Measurements from ENCODE around the gene RNF152. TPM values are rescaled to one million over a fixed set of nuclear protein-coding genes. Genes with fewer than 3 reads are reported as not detected.

The RNF152 gene
- total RNA-seq, 1 donor from 2014 or later, result 76.4 TPM

DNA sequence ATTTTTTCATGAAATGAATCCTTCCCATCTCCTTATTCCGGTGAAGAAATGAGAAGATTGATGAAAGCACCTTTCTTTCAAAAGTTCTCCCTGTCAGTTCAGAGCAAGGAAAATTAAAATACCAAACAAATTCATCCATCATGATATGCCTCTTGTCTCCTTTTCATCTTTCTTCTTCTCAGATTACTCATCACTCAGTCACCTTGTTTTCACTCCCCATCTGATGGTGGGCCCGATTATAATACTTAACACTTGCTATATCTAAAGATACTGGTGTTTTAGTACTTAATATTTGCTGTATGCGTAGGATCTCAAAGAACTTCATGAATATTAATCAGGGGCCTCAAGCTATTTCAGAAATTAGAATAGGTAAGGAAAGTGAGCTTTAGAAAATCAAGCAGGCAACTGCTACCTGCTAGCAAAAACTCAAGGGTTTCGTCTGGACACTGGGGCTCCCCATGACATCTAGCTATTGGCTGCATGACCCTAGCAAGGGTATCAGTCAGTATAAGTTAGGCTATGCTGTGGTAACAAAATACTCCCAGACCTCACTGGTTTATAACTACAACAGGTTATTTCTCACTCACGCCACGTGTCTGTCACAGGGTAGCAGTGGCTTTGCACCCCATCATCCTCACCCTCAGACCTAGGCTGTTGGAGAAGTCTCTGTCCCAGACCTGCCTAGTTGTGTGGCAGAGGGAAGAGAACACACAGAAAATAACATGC, 39.0 kb upstream of the RNF152 start:
- Mint-ChIP-seq H3K27me3 (ENCODE audit: unreplicated experiment) (no peaks in the 10 kb centered on the region), H3K9me3 (ENCODE audit: unreplicated experiment) (no peaks in the 10 kb centered on the region), H3K4me1 (ENCODE audit: unreplicated experiment) (no peaks in the 10 kb centered on the region), H3K4me3 (ENCODE audit: unreplicated experiment) (no peak overlapping the region), H3K27ac (ENCODE audit: unreplicated experiment) (no peak overlapping the region), H3K36me3 (ENCODE audit: unreplicated experiment) (no peaks in the 10 kb centered on the region)
- TF ChIP-seq, protein P1, sequence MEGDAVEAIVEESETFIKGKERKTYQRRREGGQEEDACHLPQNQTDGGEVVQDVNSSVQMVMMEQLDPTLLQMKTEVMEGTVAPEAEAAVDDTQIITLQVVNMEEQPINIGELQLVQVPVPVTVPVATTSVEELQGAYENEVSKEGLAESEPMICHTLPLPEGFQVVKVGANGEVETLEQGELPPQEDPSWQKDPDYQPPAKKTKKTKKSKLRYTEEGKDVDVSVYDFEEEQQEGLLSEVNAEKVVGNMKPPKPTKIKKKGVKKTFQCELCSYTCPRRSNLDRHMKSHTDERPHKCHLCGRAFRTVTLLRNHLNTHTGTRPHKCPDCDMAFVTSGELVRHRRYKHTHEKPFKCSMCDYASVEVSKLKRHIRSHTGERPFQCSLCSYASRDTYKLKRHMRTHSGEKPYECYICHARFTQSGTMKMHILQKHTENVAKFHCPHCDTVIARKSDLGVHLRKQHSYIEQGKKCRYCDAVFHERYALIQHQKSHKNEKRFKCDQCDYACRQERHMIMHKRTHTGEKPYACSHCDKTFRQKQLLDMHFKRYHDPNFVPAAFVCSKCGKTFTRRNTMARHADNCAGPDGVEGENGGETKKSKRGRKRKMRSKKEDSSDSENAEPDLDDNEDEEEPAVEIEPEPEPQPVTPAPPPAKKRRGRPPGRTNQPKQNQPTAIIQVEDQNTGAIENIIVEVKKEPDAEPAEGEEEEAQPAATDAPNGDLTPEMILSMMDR (IDR thresholded peaks at IDR 0.05), result no peak
- no peak for DNase-seq (ENCODE audit: extremely low spot score, unreplicated experiment)

DNA sequence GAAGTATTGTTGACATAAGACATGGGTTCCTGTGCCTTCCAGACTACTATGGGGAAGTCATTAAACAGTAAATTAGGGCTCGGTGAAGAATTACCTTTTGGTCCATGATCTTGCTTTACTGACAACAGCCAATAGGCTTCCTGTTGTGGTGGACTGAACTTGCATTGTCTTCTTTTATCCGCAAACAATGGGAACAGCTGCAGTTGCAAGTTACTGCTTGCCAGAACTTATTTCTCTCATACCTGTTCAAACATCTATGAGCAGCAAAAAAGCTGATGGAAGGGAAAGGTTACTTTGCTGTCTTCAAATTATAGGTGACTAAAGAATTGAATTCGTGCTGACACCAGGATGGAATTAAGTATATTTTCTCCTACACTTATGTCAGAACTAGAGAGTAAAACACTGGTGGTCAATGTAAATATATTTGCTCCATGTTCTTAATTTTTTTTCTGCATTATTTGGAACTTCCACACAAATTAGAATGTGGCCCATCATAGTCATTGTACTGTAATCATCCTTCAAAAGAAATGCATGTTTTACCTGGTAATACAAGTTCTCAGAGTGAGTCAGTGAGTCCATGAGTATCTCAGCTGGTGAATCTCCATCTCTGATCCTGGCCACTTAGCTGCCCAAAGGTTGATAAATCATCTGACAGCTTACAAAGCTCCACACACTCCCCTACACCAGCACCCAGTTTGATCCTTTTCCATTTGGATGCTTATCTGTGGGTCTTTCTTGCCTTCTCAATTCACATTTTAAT, 37.3 kb upstream of the RNF152 start:
- TF ChIP-seq, protein P1 (IDR thresholded peaks at IDR 0.05), result no peak
- no peaks in the 10 kb centered on the region for H3K4me1 Mint-ChIP-seq (ENCODE audit: unreplicated experiment)
- H3K4me3 Mint-ChIP-seq (ENCODE audit: unreplicated experiment), result no peak overlapping the region
- H3K9me3 Mint-ChIP-seq (ENCODE audit: unreplicated experiment), result no peaks in the 10 kb centered on the region
- no peaks in the 10 kb centered on the region for H3K36me3 Mint-ChIP-seq (ENCODE audit: unreplicated experiment)
- no peaks in the 10 kb centered on the region for H3K27me3 Mint-ChIP-seq (ENCODE audit: unreplicated experiment)
- DNase-seq (ENCODE audit: extremely low spot score, unreplicated experiment), result no peak
- no peak overlapping the region for H3K27ac Mint-ChIP-seq (ENCODE audit: unreplicated experiment)

DNA sequence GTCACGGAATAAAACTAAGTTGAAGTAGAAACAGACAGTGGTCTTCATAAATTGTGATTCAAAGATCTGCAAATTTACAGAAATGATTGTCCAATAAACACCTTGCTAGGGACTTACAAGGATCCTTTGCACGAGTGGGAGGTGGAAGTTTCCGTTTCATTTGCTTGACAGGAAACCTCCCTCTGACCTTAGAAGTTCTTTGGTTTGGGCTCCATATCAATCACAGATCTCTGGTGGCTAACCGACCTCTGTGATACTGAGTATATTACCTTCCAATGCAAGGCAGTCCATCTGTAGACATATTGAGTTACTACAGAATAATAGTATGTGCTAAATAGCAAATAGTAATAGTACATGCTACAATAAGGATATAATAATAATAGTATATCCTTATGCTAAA, 33.7 kb upstream of the RNF152 start:
- no peak overlapping the region for H3K27ac Mint-ChIP-seq (ENCODE audit: unreplicated experiment)
- no peaks in the 10 kb centered on the region for H3K27me3 Mint-ChIP-seq (ENCODE audit: unreplicated experiment)
- no peaks in the 10 kb centered on the region for H3K4me1 Mint-ChIP-seq (ENCODE audit: unreplicated experiment)
- no peaks in the 10 kb centered on the region for H3K9me3 Mint-ChIP-seq (ENCODE audit: unreplicated experiment)
- DNase-seq (ENCODE audit: extremely low spot score, unreplicated experiment), result no peak
- H3K4me3 Mint-ChIP-seq (ENCODE audit: unreplicated experiment), result no peak overlapping the region
- TF ChIP-seq, protein P1 (IDR thresholded peaks at IDR 0.05), result no peak
- H3K36me3 Mint-ChIP-seq (ENCODE audit: unreplicated experiment), result no peaks in the 10 kb centered on the region

DNA sequence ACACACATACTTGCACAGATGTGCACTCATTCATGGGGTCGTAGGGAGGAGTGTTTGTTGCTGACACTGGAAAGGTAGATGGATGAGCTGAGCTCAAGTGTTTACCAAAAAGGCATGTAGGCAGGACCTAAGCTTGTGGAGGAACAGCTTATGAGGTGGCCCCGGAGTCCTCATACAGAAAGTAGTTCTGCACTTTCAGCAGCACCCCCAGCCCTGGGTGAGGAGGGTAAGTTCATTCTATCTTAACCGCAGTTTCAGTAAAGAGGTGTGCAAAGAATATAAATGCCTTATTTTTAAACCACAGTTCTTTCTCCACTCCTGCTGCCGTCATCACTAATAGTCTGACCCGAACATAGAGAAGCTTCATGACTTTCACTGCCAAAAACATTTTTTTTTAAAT, 31.7 kb upstream of the RNF152 start:
- DNase-seq (ENCODE audit: extremely low spot score, unreplicated experiment), result no peak
- Mint-ChIP-seq H3K4me1 (ENCODE audit: unreplicated experiment) (no peaks in the 10 kb centered on the region), H3K27ac (ENCODE audit: unreplicated experiment) (no peak overlapping the region), H3K4me3 (ENCODE audit: unreplicated experiment) (no peak overlapping the region), H3K36me3 (ENCODE audit: unreplicated experiment) (no peaks in the 10 kb centered on the region), H3K27me3 (ENCODE audit: unreplicated experiment) (no peaks in the 10 kb centered on the region), H3K9me3 (ENCODE audit: unreplicated experiment) (no peaks in the 10 kb centered on the region)
- TF ChIP-seq, protein P1 (IDR thresholded peaks at IDR 0.05), result no peak

DNA sequence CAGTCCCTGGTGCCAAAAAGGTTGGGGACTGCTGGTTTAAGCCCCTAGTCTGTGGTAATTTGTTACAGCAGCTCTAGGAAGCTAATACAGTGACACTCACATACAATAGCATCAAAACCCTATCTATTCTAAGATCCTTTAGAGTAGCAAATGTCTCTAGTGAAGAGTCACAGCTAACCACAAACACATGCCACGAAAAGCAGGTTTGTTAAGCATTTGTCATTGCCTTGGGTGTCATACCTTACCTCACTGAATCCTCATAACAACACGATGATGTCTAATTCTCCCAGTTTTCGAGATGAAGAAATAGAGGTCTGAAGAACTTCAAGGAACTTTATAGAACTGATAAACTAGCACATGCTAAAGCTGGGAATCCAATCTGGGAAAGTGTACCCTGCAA, 29.6 kb upstream of the RNF152 start:
- TF ChIP-seq, protein P1 (IDR thresholded peaks at IDR 0.05), result no peak
- Mint-ChIP-seq H3K4me1 (ENCODE audit: unreplicated experiment) (peaks cover 5% of the 10 kb centered on the region), H3K4me3 (ENCODE audit: unreplicated experiment) (no peak overlapping the region), H3K27me3 (ENCODE audit: unreplicated experiment) (no peaks in the 10 kb centered on the region), H3K36me3 (ENCODE audit: unreplicated experiment) (no peaks in the 10 kb centered on the region), H3K27ac (ENCODE audit: unreplicated experiment) (no peak overlapping the region), H3K9me3 (ENCODE audit: unreplicated experiment) (no peaks in the 10 kb centered on the region)
- DNase-seq (ENCODE audit: extremely low spot score, unreplicated experiment), result no peak

Data from osteocyte (in vitro differentiated cells).